ENCODE results near the gene CFAP46.
"Not testable (repeated sequence)": the region's sequence is repeated elsewhere in the genome, so short reads cannot be mapped to it uniquely, and the experiment has no call there.

Gene CFAP46

GRCh38 chr10:132979491-132980425, 37.4 kb upstream of the CFAP46 start:
- DNase-seq = no peak

GRCh38 chr10:132978542-132978941, 36.2 kb upstream of the CFAP46 start:
- DNase-seq = no peak

GRCh38 chr10:132977807-132978206, 35.4 kb upstream of the CFAP46 start:
- no peak for DNase-seq

- DNase-seq = no peak
Measured at GRCh38 chr10:132977076-132977475, 34.7 kb upstream of the CFAP46 start.

GRCh38 chr10:132975831-132976682, 33.7 kb upstream of the CFAP46 start:
- DNase-seq = no peak

- no peak for DNase-seq
Measured at GRCh38 chr10:132974886-132975830, 32.8 kb upstream of the CFAP46 start.

- DNase-seq = no peak
Measured at GRCh38 chr10:132974249-132974796, 32.0 kb upstream of the CFAP46 start.

- DNase-seq = no peak
Measured at GRCh38 chr10:132973903-132974241, 31.5 kb upstream of the CFAP46 start.

- no peak for DNase-seq
Measured at GRCh38 chr10:132972986-132973902, 30.9 kb upstream of the CFAP46 start.

GRCh38 chr10:132972149-132972985, 30.0 kb upstream of the CFAP46 start:
- no peak for DNase-seq

GRCh38 chr10:132971448-132972148, 29.2 kb upstream of the CFAP46 start:
- DNase-seq = no peak

GRCh38 chr10:132970641-132971438, 28.5 kb upstream of the CFAP46 start:
- no peak for DNase-seq

- no peak for DNase-seq
Measured at GRCh38 chr10:132967540-132967939, 25.2 kb upstream of the CFAP46 start.

- DNase-seq = no peak
Measured at GRCh38 chr10:132965411-132966057, 23.2 kb upstream of the CFAP46 start.

- not testable (repeated sequence) for DNase-seq
Measured at GRCh38 chr10:132964707-132965410, 22.5 kb upstream of the CFAP46 start.

- DNase-seq = no peak
Measured at GRCh38 chr10:132964231-132964630, 21.9 kb upstream of the CFAP46 start.

GRCh38 chr10:132963430-132963960, 21.1 kb upstream of the CFAP46 start:
- no peak for DNase-seq

Measured in cortex of kidney (tissue), 1 donor.